ENCODE results near the gene ANGPTL2. TPM values are rescaled to one million over a fixed set of nuclear protein-coding genes. Genes with fewer than 3 reads are reported as not detected.

Gene ANGPTL2
- total RNA-seq, 1 donor from 2014 or later: 5.7 TPM

GRCh38 chr9:127168756-127169574 lies 46.5 kb upstream of the ANGPTL2 start:
- DNase-seq (ENCODE audit: low spot score): no peak
- Mint-ChIP-seq H3K36me3 (ENCODE audit: low read depth, unreplicated experiment) (peaks cover 4% of the 10 kb centered on the region), H3K27me3 (ENCODE audit: unreplicated experiment) (peaks cover 4% of the 10 kb centered on the region), H3K4me1 (ENCODE audit: unreplicated experiment) (peaks cover 4% of the 10 kb centered on the region), H3K4me3 (ENCODE audit: unreplicated experiment) (no peak overlapping the region), H3K27ac (ENCODE audit: unreplicated experiment) (no peak overlapping the region), H3K9me3 (ENCODE audit: unreplicated experiment) (no peaks in the 10 kb centered on the region)
- no peak for TF ChIP-seq CTCF (IDR thresholded peaks at IDR 0.05; ENCODE audit: unreplicated experiment)

DNA sequence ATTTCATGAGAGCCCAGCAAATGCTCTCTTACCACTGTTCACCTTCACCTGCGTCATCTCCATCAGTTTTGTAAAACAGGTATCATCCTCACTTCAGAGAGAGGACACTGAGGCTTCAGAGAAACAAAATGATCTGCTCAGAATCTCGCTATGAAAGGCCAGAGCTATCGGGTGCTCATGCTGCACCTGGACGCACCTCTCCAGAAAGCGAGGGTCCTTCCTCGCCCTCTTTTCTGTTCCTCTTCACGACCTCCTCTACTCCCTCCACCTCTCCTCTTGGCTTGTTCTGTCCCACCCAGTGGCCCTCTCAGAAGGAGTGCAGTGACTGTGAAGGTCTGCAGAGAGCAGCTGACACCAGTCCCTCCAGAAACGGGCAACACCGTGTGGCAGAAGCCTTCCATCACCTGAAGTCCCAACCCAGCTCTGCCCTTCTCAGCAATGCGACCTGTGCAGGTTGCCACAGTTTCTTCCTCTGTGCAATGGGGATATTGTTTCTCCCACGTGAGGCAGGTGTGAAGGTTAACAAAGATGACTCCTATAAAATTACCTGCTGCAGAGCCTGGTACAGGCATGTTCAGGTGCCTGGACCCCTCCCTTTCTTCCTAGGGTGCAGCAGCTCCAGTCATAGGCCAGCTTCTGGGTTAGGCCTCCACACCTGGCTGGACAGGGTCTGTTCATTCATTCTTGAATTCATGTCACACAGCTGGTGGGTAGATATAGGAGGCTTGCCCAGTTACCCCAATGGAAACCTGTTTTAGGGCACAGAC lies 45.3 kb upstream of the ANGPTL2 start:
- H3K27ac Mint-ChIP-seq (ENCODE audit: unreplicated experiment): no peak overlapping the region

GRCh38 chr9:127166651-127167524 lies 44.5 kb upstream of the ANGPTL2 start:
- TF ChIP-seq CTCF (IDR thresholded peaks at IDR 0.05; ENCODE audit: unreplicated experiment): no peak
- peaks cover 4% of the 10 kb centered on the region for H3K36me3 Mint-ChIP-seq (ENCODE audit: low read depth, unreplicated experiment)
- no peaks in the 10 kb centered on the region for H3K9me3 Mint-ChIP-seq (ENCODE audit: unreplicated experiment)
- DNase-seq (ENCODE audit: low spot score): no peak
- peaks cover 20% of the 10 kb centered on the region for H3K4me1 Mint-ChIP-seq (ENCODE audit: unreplicated experiment)
- H3K4me3 Mint-ChIP-seq (ENCODE audit: unreplicated experiment): no peak overlapping the region
- H3K27ac Mint-ChIP-seq (ENCODE audit: unreplicated experiment): no peak overlapping the region
- H3K27me3 Mint-ChIP-seq (ENCODE audit: unreplicated experiment): peaks cover 4% of the 10 kb centered on the region

More for the DNA sequence above, 45.3 kb upstream of the ANGPTL2 start:
- H3K9me3 Mint-ChIP-seq (ENCODE audit: unreplicated experiment): no peaks in the 10 kb centered on the region
- peaks cover 4% of the 10 kb centered on the region for H3K36me3 Mint-ChIP-seq (ENCODE audit: low read depth, unreplicated experiment)
- H3K4me1 Mint-ChIP-seq (ENCODE audit: unreplicated experiment): peaks cover 14% of the 10 kb centered on the region
- no peak for TF ChIP-seq CTCF (IDR thresholded peaks at IDR 0.05; ENCODE audit: unreplicated experiment)
- peaks cover 4% of the 10 kb centered on the region for H3K27me3 Mint-ChIP-seq (ENCODE audit: unreplicated experiment)
- no peak overlapping the region for H3K4me3 Mint-ChIP-seq (ENCODE audit: unreplicated experiment)
- DNase-seq (ENCODE audit: low spot score): no peak

GRCh38 chr9:127166111-127166510 lies 43.7 kb upstream of the ANGPTL2 start:
- H3K27me3 Mint-ChIP-seq (ENCODE audit: unreplicated experiment): peaks cover 4% of the 10 kb centered on the region
- no peak for DNase-seq (ENCODE audit: low spot score)
- H3K27ac Mint-ChIP-seq (ENCODE audit: unreplicated experiment): no peak overlapping the region
- no peaks in the 10 kb centered on the region for H3K9me3 Mint-ChIP-seq (ENCODE audit: unreplicated experiment)
- peaks cover 20% of the 10 kb centered on the region for H3K4me1 Mint-ChIP-seq (ENCODE audit: unreplicated experiment)
- H3K4me3 Mint-ChIP-seq (ENCODE audit: unreplicated experiment): no peak overlapping the region
- no peak for TF ChIP-seq CTCF (IDR thresholded peaks at IDR 0.05; ENCODE audit: unreplicated experiment)
- H3K36me3 Mint-ChIP-seq (ENCODE audit: low read depth, unreplicated experiment): peaks cover 4% of the 10 kb centered on the region

All from endothelial cell (in vitro differentiated cells).